GM10266 (cell line): Measurements from ENCODE around the gene RAB13.
"Not testable (repeated sequence)": the region's sequence is repeated elsewhere in the genome, so short reads cannot be mapped to it uniquely, and the experiment has no call there.

Experiments used
- DNase-seq: peaks from one replicate; pipeline ENCODE4 v3.0.0; 2012; ENCODE audit errors: extremely low spot score
- TF ChIP-seq, protein P1 (sequence below): IDR thresholded peaks from 2 replicates; pipeline ENCODE4 v1.5.1; 2012; ENCODE audit warnings: mild to moderate bottlenecking, low read depth; ENCODE audit not compliant: control insufficient read depth, insufficient read depth; ENCODE audit errors: missing control alignments

Gene RAB13

DNA sequence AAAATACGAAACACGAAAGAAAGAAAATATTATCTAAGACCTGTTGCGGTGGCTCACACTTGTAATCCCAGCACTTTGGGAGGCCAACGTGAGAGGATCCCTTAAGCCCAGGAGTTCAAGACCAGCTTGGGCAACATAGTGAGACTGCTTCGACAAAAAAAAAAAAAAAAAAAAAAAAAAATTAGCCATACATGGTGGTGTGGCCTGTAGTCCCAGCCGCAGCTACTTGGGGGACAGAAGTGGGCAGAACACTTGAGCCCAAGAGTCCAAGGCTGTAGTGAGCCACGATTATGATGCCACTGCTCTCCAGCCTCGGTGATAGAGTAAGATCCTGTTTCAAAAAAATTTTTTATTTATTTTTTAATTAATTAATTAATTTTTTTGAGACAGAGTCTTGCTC, 1.5 kb upstream of the RAB13 start:
- TF ChIP-seq, protein P1, sequence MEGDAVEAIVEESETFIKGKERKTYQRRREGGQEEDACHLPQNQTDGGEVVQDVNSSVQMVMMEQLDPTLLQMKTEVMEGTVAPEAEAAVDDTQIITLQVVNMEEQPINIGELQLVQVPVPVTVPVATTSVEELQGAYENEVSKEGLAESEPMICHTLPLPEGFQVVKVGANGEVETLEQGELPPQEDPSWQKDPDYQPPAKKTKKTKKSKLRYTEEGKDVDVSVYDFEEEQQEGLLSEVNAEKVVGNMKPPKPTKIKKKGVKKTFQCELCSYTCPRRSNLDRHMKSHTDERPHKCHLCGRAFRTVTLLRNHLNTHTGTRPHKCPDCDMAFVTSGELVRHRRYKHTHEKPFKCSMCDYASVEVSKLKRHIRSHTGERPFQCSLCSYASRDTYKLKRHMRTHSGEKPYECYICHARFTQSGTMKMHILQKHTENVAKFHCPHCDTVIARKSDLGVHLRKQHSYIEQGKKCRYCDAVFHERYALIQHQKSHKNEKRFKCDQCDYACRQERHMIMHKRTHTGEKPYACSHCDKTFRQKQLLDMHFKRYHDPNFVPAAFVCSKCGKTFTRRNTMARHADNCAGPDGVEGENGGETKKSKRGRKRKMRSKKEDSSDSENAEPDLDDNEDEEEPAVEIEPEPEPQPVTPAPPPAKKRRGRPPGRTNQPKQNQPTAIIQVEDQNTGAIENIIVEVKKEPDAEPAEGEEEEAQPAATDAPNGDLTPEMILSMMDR: no peak
- no peak for DNase-seq

DNA sequence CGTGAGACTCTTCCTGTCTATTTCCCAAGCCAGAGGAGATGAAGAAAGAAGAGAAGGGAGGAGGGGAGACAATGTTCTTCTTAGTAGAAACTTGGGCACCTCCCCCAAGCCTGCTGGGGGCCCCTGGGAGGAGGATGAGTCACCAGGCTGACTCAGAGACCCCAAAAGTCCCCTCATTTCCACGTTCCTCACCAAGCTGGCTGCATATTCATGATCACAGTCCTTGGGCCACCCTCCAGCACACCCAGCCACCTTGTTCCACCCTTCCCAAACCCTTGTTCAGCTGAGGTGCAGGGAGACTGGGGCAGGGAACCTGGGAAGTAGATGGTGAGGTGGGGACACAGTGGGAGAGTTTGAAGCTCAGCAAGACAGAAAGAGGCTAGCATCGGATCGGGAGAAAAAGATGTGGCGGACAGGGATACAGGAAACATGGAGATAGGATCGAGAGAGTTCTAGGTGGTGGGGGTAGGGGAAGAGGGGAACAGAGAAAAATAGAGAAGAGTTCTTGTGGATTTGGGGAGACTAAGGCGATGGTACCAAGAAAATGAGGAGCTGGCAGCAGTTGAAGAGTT, 712 bp downstream of the RAB13 start:
- TF ChIP-seq, protein P1: no peak
- no peak for DNase-seq

DNA sequence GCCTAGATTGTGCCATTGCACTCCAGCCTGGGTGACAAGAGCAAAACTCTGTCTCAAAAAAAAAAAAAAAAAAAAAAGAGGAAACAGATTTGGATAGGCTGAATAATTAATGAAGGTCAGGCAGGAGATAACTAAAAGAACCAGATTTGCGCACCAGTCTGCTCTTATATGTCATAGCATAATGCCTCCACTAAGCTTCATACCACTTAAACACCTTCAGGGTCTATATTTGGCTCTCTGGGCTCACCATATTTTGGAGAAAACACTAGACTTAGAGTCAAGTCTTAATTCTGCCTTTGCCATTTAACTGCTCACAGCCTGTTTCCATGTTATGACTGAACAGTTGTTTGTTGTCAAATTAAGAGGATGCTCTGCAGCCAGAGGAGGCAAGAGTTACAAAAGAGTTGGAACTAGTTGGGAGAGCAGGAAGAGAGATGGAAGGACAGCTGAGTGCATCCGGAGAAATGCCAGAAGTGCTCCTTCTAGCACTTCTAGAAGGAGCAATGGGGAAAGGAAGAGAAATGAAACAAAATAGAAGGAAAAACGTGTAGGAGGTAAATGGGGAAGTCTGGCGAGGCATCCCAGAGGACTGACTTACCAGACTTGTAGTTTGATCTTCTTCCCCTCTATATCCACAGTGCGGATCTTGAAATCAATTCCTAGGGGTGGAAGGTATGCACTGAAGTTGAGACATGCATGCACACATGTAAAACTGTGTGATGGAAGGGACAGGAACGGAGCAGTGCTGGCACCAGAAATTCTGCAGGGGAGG, 1.8 kb downstream of the RAB13 start:
- TF ChIP-seq, protein P1: no peak

DNA sequence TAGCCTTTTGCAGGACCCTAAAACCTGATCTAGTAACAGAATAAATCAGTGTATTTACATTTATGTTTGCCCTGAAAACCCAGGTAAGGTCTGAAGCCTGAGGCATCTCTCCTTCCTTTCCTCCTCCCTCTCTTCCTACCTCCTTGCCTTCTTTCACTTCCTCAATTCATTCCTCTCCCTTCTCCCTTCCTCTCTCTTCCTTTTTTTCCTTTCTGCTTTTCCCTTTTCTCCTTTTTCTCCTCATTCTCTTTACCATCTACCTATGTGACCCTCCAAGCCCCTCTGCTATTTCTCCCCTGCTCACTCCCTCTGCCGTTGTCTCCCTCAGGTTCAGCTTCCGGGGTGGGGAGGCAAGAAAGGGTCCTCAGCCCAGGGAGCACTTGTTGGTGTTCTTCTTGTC, 4.4 kb downstream of the RAB13 start:
- not testable (repeated sequence) for DNase-seq

More for the DNA sequence above, 1.8 kb downstream of the RAB13 start:
- DNase-seq: no peak

DNA sequence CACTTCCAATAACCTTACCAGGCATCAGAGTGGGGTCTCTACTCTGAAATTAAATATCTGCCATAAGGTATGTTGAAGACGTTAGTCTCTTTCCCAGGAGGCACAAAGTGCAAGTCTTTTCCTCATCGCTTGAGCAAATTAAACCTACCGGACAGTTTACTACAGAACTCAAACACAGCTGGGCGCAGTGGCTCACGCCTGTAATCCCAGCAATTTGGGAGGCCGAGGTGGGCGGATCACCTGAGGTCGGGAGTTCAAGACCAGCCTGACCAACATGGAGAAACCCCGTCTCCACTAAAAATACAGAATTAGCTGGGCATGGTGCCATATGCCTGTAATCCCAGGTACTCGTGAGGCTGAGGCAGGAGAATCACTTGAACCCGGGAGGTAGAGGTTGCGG, 7.0 kb downstream of the RAB13 start:
- DNase-seq: not testable (repeated sequence)

DNA sequence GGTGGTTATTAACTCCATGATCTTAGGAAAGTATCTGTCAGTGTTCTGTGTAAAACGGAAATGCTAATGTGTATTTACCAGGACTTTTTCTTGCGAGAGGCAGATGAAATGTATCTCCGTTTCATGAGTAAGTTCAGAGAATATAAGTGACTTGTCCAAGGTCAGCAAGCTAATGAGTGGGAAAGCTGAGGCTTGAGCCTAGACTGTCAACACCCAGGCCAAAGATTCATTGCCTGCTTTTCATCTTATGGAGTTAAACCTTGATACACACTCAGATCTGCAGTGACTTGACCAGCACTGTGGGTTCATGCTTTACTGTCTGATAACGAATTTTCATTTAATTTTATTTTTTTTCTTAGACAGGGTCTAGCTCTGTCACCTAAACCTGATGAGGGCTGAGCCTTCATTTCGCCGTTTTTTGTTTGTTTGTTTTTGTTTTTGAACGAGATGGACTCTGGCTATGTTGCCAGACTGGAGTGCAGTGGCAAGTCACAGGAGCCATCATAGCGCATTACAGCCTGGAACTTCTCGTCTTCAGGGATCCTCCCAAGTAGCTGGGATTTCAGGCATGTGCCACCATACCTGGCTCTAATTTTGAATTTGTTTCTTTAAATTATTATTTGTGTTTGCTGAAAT, 7.7 kb downstream of the RAB13 start:
- no peak for DNase-seq
- TF ChIP-seq, protein P1: no peak

DNA sequence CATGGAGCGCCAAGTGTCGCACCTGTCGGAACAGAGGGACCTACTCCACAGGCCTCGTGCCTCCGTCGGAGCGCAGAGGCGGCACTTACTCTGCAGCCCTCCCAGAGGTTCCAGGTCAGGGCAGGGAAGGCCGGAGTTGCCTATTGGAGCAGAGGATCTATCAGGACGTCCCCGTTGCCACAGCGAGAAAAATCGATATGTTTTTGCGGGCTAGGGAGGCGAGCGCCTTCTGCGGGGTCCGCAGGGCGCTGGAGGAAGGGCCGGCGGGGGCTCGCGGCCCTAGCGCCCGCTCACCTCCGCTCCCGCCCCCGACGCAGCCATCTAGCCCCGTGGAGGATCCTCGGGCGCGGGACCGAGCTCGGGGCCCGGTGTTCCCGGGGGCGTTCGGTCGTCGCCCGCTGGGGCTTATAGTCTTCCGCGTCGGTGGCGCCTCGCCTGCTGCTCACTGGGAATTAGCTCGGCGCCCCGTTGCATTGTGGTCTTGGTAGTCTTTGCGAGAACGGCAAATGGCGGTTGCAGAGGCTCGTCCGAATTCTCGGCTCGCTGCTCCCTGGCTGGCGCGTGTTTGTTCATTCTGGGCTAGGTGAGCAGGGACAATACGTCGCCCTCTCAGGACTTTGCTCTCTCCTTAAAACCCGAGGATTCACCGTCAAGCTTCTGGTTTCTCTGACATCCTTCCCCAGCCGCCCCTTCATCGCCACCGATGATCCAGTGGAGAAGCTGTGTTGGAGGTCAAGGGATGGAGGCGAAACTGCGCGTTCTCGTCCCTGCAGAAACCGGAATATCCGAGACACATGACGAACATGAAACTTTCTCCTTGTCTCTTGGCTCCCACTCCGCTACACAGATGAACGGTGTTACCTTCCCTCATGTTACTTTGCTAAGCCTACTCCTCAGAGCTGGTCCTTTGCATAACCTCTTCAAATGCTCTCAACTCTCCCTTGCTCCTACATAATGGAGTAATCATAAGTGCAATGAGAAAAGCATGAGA, 8.6 kb downstream of the RAB13 start, which contains the start of gene JTB:
JTB (minus strand) TSS at position 425 of the 991 bp plus-strand sequence; CDS start at position 3, 422 bp downstream.
- TF ChIP-seq, protein P1: no peak

More for the DNA sequence above, 8.6 kb downstream of the RAB13 start, which contains the start of gene JTB:
- DNase-seq: peak; percentile 90
